GM12872 (cell line): ENCODE results near the gene AKNAD1.

Experiments
- TF ChIP-seq, protein P1 (sequence below): IDR thresholded peaks from 3 replicates; pipeline ENCODE4 v1.5.1; 2011; ENCODE audit warnings: low read depth, mild to moderate bottlenecking, low read length, moderate library complexity; ENCODE audit not compliant: insufficient read depth

AKNAD1 gene

DNA sequence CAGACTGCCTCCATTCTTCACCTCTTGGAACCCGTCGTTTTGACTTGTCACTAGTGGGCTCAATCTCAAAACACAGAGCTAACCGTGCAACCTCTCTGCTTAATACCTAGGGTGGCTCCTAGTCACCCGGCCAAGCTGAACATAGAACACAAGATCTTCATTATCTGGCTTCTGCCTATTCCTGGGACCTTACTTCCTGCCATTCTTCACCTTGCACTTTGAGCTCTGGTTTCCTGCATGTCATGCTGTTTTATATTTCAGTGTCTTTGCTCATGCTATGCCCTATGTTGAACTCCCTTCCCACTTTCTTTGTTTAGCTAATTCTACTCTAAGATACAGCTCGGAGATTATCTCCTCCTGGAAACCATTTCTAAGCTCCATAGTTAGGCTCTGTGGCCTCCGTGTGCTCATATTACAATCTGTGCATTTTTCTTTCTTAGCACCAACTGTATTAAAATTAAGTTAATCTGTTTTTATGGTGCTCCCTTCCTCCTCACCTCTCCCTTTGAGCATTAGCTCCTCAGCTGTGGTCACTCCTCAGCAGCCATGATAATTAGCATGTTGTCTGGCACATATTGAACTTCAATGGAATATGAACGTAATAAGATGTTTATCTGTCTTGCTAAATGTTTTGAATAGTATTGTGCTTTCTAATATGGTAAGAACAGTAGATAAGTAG, 33.0 kb upstream of the AKNAD1 start:
- TF ChIP-seq, protein P1, sequence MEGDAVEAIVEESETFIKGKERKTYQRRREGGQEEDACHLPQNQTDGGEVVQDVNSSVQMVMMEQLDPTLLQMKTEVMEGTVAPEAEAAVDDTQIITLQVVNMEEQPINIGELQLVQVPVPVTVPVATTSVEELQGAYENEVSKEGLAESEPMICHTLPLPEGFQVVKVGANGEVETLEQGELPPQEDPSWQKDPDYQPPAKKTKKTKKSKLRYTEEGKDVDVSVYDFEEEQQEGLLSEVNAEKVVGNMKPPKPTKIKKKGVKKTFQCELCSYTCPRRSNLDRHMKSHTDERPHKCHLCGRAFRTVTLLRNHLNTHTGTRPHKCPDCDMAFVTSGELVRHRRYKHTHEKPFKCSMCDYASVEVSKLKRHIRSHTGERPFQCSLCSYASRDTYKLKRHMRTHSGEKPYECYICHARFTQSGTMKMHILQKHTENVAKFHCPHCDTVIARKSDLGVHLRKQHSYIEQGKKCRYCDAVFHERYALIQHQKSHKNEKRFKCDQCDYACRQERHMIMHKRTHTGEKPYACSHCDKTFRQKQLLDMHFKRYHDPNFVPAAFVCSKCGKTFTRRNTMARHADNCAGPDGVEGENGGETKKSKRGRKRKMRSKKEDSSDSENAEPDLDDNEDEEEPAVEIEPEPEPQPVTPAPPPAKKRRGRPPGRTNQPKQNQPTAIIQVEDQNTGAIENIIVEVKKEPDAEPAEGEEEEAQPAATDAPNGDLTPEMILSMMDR: no peak

DNA sequence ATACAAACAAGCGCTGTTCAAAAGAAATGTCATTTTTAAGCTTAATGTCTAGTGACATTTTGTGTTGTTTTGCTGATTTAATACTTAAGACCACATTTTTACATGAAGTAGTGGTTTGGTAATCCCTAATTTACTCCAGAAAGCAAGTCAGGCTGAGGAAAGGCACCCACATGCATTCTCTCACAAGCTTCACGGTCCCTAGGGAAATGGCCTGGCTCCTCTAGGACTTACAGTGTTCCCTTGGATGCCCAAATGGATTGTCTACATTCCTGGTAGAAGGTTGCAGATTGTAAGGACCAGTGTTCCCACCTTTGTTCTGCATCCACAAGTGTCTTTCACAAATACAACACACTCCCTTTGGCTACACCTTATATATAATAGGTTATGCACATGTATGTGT, 29.4 kb upstream of the AKNAD1 start:
- TF ChIP-seq, protein P1: no peak

DNA sequence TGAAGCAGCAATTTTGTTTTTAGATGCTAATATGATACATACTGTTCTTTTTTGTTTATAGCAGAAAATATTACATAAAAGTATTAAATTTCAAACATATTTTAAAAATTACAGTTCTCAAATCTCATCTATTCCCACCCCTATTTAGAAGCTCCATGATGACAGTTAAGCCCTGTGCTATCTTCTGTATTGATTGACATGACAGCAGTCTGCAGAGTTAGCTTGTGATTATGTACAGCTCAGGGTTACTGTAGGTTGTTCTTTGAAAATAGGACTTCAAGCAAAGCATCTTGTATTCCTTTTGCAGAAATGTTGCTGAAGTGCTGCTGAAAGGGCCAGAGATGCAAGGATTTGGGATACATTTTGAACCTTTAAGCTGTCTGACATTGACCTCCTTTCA, 28.1 kb upstream of the AKNAD1 start:
- TF ChIP-seq, protein P1: no peak

DNA sequence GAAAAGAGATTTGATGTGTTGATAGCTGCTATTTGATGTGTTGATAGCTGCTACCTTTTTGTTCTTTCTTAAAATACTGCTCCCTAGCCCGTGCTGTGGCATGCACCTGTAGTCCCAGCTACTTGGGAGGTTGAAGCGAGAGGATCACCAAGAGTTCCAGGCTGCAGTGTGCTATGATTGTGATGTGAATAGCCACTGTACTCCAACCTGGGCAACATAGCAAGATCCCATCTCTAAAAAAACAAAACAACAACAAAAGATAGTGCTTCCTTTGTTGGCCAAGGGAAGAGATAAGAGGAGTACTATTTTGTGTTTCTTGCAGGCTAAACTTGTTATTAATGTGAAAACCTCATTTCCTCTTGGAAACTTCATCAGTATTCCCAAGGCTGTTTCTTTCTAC, 25.9 kb upstream of the AKNAD1 start:
- TF ChIP-seq, protein P1: no peak

DNA sequence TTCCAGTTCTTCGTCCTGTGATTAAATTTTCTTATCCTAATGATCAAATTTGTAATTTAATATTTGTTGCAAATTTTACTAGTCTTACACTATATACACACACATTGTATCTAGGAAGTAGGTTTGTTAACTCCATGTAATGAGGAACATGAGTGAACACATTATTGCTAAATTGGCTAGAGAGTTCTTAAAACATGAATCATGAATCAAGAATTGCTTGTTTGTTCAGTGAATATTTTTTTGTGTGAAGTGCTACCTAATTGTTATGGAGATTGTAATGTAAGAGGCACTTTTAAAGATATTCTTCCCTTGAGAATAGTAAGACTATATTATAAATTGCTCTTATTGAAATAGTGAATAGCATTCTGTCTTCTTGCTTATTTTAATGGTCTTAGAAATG, 24.5 kb upstream of the AKNAD1 start:
- TF ChIP-seq, protein P1: no peak

DNA sequence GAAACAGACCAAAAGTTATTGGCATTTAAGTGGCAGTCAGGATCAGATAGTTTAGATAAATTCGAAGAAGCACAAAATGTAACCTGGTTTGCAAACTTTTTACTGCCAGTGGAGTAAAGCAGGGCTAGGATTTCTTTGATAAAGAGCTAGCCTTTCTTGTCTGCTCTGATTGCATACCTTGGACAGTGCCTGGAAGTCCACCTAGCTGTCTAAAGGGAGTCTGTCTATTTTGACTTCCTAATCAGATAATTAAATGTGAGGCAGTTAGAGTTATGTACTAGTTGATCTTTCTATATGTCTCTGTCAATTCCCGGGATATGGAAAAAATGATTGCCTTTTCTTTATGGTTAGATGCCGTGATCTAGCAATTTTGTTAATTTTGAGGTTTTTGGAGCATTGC, 24.0 kb upstream of the AKNAD1 start:
- TF ChIP-seq, protein P1: no peak

DNA sequence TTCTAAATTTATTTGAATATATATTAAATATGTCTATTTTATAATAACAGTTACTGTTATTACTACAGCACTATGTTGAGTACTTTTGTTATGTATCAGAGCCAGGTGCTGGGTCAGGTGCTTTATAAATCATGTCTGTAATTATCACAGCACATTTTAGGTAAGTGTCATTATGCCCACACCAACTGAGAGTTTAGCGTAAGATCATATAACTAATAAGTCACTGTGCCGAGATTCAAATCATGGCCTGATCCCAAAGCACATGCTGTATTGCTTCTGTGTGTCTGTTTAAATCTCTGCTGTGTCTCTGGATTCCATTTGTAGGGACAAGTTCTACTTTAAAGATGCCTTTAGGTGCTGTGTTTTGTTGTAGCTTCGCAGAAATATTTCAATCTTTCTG, 21.8 kb upstream of the AKNAD1 start:
- TF ChIP-seq, protein P1: no peak

DNA sequence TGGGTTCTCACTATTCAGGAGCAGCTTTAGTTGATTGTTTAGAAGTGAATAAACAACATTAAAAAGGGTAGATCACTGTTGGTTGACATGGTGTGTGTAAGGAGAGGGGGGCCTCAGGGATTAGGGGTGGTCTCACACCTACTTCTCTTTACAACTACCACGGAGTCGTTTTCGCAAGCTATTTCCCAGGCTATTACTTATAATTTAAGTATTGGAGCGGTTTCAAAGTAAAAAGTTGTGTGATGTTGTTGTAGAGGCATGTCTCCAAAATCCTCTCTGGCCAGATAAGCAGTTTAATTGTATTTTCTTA, 21.2 kb upstream of the AKNAD1 start:
- TF ChIP-seq, protein P1: no peak
